Stimulated activated CD4-positive, alpha-beta T cell treated with anti-CD3 and anti-CD28 coated beads, TNF-alpha, amount 100 ng/mL, for 48 hours (primary cell): Measurements from ENCODE around the gene ATP1A4.

ENCODE experiments used
- DNase-seq, 3 donors: peaks; one replicate each; pipeline ENCODE4 v3.0.0-alpha.2; 2020; ENCODE audit warnings: low read depth in 3 of 3

Gene ATP1A4

GRCh38 chr1:160144921-160145320 is 6.5 kb upstream of the ATP1A4 start:
- no peak for DNase-seq

GRCh38 chr1:160146107-160146506 is 5.3 kb upstream of the ATP1A4 start:
- DNase-seq: no peak

DNA sequence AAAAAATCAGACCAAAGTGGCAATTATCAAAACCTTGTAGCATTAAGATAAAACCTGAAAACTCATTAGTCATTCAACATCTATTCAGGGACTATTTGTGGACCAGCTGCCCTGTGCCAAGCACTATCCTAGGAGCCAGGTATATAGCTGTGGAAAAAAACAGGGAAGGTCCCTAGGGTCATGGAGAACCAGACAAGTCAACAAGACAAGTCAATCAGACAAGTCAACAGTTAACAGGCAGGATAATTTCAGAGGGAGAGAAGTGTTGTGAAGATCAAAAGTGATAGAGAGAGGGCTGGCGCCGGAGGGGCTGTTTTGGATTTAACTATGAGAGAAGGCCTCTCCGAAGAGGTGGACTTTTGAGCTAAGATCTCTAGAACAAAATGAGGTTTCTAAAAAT is 3.3 kb upstream of the ATP1A4 start:
- no peak for DNase-seq

- DNase-seq: no peak
Observed at GRCh38 chr1:160149233-160149632, 2.2 kb upstream of the ATP1A4 start.

DNA sequence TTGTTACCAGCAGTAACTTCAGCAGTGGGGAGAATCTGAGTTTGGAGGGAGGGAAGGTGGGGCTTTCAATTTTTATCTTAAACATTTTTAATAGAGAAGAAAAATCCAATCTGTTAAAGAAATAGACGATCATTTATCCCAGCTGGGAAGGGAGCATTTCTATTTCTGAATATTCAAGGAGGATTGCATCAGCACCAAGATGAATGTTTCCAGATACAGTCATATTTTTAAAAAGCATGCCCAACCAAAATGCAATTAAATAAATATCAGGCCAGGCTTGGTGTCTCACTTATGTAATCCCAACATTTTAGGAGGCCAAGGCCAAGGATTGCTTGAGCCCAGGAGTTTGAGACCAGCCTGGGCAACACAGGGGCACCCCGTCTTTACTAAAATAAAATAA is 1.7 kb upstream of the ATP1A4 start:
- no peak for DNase-seq

DNA sequence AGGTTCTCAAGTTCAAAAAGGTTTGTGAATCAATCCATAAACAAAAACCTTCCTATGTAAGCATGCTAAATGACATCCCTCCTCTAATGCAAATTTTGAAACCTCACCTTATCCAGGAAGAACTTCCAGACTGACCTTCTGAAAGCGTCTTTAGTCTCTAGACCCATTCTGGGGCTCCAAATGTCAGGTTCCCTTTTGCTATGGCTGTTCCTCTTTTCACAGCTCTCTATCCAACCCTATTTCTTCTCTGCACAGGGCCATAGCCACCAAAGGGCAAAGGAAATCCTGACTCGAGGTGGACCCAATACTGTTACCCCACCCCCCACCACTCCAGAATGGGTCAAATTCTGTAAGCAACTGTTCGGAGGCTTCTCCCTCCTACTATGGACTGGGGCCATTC is 3.4 kb downstream of the ATP1A4 start:
- DNase-seq: no peak

GRCh38 chr1:160156361-160156760 is 5.0 kb downstream of the ATP1A4 start:
- DNase-seq: no peak

DNA sequence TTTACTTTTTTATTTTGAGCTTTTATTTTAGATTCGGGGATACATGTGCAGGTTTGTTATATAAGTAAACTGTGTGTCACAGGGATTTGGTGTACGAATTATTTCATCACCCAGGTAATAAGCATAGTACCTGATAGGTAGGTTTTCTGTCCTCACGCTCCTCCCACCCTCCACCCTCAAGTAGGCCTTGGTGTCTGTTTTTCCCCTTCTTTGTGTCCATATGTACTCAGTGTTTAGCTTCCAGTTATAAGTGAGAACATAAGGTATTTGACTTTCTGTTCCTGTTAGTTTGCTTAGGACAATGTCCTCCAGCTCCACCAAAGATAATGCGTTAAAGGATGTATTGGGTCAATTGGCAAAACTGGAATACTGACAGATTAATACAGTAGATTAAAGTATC is 5.8 kb downstream of the ATP1A4 start:
- no peak for DNase-seq

DNA sequence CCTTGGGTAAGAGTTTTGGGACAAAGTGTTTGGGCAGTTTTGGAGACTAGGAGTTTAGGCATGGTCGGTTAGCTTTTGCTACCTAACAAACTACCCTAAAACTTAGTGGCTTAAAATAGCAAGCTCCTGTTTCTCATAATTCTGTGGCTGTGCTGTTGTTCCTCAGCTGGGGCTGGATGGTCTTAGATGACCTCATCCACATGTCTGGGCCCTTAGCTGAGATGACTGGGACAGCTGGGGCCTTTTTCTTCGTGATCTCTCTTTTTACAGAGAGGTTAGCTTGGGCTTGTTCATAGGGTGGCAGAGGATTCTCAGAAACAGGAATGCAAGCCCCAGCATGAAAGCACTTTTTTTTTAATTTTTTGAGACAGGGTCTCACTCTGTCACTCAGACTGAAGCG is 6.6 kb downstream of the ATP1A4 start:
- no peak for DNase-seq

DNA sequence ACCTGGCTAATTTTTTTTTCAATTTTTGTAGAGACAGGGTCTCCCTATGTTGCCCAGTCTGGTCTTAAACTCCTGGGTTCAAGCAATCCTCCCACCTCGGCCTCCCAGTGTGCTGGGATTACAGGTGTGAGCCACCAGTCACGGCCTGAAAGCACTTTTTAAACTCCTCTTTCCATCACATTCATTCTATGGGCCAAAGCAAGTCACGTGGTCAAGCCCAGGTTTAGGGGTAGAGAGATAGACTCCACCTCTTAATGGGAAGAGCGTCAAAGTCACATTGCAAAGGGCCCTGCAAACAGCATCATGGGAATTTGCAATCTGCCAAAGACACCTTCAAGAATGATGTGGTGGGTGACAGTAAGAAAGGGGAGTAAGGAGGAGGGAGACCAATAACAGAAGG is 7.1 kb downstream of the ATP1A4 start:
- no peak for DNase-seq

DNA sequence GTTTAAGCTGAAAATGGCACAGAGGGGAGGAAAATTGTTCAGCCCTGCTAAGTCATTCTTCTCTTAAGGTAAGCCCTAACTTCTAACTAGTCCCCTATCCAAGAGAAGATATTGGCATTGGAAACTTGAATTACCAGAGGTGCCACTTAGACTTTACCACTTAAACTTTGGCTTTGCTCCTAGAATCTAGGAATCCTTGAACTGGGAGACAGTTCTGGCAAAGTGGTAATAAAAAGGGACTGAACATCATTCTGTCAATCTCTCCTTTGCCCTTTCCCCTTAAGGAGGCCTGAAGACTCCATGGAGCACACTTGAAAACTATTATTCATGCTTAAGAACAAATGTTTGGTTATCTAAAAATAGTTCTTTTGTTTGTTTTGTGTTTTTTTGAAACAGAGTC is 8.4 kb downstream of the ATP1A4 start:
- no peak for DNase-seq

DNA sequence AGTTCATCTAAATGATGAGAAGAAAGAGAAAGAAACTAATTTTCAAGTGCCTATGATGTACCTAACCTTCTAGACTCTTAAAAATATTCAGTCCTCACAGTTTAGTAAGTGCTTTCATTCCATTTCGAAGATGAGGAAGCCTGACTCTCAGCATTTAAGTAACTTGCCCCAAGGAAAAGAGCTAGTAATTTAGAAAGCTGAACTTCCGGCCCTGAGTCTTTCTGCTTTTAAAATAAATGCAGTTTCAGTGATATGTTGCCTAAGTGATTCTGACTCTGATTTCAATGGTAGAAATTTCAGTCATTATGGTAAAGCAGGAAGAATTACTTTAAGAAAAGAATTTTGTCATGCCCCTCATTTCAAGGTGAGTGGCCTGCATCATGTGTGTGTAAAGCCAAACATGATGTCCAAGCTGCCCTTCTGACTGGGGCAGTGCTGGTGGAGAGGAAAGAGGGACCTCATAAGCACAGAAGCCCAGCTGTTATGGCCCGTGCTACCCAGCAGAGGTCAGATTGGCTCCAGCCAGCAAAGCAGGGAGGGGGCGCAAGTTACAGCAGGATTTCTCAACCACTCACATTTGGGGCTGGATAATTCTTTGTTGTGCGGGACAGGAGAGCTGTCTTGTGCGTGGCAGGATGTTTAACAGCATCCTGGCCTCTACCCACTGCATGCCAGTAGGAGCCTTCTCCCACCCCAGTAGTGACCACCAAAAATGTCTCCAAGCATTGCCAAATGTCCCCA is 10.7 kb downstream of the ATP1A4 start:
- DNase-seq: no peak

DNA sequence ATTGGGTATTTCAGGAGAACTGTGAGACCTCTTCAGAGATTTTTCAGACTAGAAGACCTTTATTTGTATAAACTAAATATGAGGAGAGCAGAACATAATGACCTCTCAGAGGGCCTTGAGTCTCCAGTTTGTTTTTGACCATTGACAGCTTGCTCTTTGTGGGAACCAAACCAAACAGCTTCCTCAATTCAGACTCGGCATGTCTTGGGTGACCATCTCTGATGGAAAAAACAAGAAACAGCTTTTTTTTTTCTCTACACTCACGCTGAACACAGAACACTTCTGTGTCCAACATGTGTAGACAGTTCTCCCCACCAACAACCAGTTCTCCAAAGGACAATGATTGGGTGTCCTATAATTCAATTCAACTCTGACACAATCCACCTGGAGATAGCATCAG is 11.5 kb downstream of the ATP1A4 start:
- no peak for DNase-seq

- no peak for DNase-seq
Observed at GRCh38 chr1:160163615-160164014, 12.2 kb downstream of the ATP1A4 start.

- DNase-seq: no peak
Observed at GRCh38 chr1:160164121-160164520, 12.7 kb downstream of the ATP1A4 start.

GRCh38 chr1:160166166-160166868 is 14.9 kb downstream of the ATP1A4 start:
- DNase-seq: no peak

- DNase-seq: no peak
Observed at GRCh38 chr1:160167056-160167455, 15.7 kb downstream of the ATP1A4 start.

DNA sequence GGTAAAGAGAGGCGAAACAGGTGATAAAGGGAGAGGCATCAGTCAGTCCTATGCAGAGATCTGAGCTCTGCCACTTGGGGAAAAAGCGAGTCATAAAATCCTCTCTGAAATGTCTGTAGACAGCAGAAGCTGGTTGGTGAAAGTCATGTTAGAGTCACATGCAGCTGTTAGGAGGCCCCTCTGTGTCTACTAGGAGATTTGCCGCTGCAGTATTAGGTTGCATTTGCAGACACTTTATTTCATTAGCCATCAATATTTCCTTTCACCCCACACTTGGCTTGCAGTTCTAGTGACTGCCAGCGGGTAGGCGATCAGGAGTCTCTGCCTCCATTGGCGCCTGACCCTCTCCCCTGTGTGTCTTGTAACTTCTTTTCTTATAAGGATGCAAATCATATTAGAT is 16.2 kb downstream of the ATP1A4 start:
- peak in 1 of 3 donors; percentile 10 for DNase-seq

DNA sequence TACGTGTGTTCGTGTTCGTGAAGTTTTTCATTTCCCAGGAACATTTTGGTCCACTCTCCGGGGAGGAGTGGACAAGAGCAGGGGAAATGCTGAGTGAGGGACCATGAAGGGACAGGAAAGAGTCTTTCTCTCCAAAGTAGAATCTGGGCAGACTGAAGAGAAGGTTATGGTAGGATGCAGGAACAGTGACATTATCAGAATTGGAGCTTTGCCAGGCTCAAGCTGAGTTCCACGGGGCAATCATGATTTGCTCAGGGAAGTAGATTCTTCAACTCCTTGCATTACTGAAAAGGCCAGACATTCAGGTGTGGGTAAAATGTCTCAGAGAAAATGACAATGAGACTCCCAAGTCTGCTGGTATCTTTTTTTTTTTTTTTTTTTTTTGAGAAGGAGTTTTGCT is 16.6 kb downstream of the ATP1A4 start:
- no peak for DNase-seq

- no peak for DNase-seq
Observed at GRCh38 chr1:160168609-160169369, 17.4 kb downstream of the ATP1A4 start.

DNA sequence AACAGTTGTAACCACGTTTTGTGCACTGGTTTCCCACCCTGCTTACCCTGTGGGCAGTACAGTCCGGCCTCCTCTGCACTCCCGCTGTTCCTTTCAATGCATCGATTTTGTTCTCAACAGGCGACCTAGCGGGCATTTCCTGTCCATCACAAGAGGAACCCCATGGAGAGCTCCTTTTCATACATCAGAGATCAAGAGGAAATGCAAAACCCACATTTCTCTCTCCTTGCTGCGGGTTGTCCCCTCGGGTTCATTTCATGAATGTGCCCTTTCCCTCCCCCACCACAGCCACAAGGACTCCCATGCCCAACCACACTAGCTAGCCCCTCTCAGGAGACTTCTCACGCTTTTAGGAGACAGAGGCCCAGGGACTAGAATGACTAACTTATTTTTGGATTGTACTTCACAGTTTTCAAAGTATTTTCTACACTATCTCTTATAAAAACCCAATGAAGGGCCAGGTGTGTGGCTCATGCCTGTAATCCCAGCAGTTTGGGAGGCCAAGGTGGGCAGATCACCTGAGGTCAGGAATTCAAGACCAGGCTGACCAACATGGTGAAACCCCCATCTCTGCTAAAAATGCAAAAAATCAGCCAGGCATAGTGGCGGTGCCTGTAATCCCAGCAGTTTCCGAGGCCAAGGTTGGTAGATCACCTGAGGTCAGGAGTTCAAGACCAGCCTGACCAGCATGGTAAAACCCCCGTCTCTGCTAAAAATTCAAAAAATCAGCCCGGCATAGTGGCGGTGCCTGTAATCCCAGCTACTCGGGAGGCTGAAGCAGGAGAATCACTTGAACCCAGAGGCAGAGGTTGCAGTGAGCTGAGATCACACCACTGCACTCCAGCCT is 18.4 kb downstream of the ATP1A4 start:
- DNase-seq: peak in 1 of 3 donors; percentile 12

DNA sequence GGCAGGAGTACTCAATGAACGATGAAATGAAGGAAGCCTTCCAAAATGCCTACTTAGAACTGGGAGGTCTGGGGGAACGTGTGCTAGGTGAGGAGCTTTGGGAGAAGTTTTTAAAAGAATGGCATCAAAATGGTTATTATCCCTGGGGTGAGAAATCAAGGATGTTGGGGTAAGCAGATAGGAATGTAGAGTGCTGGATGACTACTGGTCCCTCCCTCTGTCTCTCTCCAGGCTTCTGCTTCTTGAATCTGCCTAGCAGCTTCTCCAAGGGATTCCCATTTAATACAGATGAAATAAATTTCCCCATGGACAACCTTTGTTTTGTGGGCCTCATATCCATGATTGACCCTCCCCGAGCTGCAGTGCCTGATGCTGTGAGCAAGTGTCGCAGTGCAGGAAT is 20.0 kb downstream of the ATP1A4 start:
- DNase-seq: no peak
